Bronchial epithelial cell (primary cell): Measurements from ENCODE around the gene CCDC185. TPM values are rescaled to one million over a fixed set of nuclear protein-coding genes. Genes with fewer than 3 reads are reported as not detected.
A peak's percentile ranks its signal among the peaks of the same experiment; 100 is the strongest.

Experiments
- DNase-seq: peaks from one replicate; pipeline ENCODE4 v3.0.0-alpha.2; 2010; ENCODE audit warnings: low read depth
- FAIRE-seq: peaks from 2 replicates; lab custom pipeline; 2011; peaks lifted over from hg19 to GRCh38; lab: Jason Lieb, UNC
- H3K27me3 ChIP-seq: 2 replicates; pipeline ENCODE4 v1.5.1; 2011; ENCODE audit warnings: low read length; ENCODE audit not compliant: control insufficient read depth, insufficient read depth
- H3K36me3 ChIP-seq: 2 replicates; pipeline ENCODE4 v1.5.1; 2011; ENCODE audit warnings: low read length; ENCODE audit not compliant: control insufficient read depth, insufficient read depth
- H3K4me3 ChIP-seq: 2 replicates; pipeline ENCODE4 v1.5.1; 2011; ENCODE audit warnings: mild to moderate bottlenecking, low read depth, low read length, control low read depth
- total RNA-seq: library from RNA; depleted of rRNA; stranded (reverse); fragments of >200 nt; gene quantifications from 2 replicates; pipeline ENCODE4 v1.2.1, GENCODE V29; 2014
- TF ChIP-seq, protein P1 (sequence below): IDR thresholded peaks from 2 replicates; pipeline ENCODE4 v1.5.1; 2011; ENCODE audit warnings: mild to moderate bottlenecking, moderate library complexity, low read length, control low read depth, inconsistent platforms; ENCODE audit not compliant: insufficient read depth, severe bottlenecking

The CCDC185 gene
- total RNA-seq, 1 donor from 2014 or later, result not detected

DNA sequence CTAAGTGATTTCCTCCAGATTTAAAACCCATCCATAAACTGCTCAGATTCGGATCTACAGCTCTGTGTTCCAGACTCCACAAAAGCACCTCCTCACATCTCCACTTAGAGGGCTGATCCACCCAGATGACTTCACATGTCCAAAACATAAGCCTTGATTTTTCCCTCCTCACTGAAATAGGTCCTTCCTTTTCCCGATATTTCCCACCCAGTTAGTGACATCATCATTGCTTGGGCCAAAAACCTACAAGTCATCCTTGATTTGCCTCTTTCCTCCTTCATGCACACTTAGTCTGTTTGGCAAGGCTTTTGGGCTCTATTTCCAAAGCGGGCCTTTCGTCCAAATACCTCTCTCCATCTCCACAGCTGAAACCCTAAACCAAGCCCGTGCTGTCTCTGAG lies 32.3 kb downstream of the CCDC185 start:
- no peak for DNase-seq
- TF ChIP-seq, protein P1, sequence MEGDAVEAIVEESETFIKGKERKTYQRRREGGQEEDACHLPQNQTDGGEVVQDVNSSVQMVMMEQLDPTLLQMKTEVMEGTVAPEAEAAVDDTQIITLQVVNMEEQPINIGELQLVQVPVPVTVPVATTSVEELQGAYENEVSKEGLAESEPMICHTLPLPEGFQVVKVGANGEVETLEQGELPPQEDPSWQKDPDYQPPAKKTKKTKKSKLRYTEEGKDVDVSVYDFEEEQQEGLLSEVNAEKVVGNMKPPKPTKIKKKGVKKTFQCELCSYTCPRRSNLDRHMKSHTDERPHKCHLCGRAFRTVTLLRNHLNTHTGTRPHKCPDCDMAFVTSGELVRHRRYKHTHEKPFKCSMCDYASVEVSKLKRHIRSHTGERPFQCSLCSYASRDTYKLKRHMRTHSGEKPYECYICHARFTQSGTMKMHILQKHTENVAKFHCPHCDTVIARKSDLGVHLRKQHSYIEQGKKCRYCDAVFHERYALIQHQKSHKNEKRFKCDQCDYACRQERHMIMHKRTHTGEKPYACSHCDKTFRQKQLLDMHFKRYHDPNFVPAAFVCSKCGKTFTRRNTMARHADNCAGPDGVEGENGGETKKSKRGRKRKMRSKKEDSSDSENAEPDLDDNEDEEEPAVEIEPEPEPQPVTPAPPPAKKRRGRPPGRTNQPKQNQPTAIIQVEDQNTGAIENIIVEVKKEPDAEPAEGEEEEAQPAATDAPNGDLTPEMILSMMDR, result no peak
- Histone ChIP-seq H3K36me3 (no peaks in the 10 kb centered on the region), H3K27me3 (no peaks in the 10 kb centered on the region), H3K4me3 (no peak overlapping the region)
- FAIRE-seq, result no peak

DNA sequence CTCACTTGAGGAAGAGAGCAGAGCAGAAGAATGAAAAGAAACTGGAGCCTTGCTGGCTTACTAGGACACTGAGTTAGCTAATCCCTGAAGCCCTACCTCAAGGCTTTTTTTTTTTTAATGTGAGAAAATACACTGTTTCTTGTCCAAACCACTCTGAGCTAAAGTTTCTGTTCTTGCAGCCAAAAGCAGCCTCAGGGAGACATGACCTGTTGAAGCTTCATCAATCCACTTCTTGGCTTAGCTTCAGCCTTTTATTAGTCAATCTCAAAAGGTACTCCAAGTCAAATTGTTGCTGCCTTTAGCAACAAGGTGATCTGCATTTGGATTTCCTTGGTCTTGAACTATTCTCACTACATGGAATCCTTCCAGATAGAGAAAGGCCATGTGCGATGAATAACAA lies 33.7 kb downstream of the CCDC185 start:
- no peaks in the 10 kb centered on the region for H3K36me3 ChIP-seq
- TF ChIP-seq, protein P1, result no peak
- H3K27me3 ChIP-seq, result no peaks in the 10 kb centered on the region
- peak; percentile 8 for DNase-seq
- no peak overlapping the region for H3K4me3 ChIP-seq
- peak; percentile 40 for FAIRE-seq

DNA sequence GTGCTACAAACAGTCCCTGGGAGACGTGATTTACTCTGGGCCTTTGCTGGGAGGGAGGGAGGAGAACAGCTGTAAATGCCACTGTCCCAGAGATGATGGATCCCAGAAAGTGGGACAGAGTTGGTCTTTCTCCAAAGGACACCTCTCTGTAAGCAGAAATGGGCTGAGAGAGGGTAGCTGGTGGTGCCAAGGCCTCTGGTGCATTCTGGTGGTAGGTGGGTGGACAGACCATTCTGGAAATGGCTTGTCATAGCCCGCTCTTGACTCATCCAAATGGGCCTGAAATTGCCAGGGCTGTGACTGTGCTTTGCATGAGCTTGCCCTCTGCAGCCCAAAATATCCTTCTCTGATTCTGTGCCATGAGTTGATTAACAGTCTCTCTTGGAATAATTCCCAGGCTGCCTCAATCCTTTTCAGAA lies 36.1 kb downstream of the CCDC185 start:
- TF ChIP-seq, protein P1, result peak; percentile 29
- FAIRE-seq, result no peak
- Histone ChIP-seq H3K4me3 (no peak overlapping the region), H3K27me3 (no peaks in the 10 kb centered on the region), H3K36me3 (no peaks in the 10 kb centered on the region)
- DNase-seq, result peak; percentile 95

DNA sequence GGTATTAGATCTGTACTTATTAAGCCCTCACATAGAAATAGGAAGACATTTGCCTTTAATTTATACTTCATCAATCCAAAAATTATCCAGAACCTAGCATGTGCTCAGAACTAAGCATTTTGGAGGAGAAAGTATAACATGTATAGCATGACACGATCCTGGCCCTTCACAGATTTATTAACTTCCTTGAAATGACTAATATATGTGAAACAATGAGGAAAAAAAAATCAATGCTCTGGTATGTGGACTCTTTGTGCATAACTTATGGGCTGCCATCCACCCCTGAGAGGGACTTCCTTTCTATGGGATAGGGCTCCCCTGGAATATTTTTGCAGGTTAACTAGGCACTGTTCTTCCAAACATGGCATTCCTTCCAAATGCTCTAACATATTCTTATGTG lies 36.6 kb downstream of the CCDC185 start:
- TF ChIP-seq, protein P1, result no peak
- Histone ChIP-seq H3K36me3 (no peaks in the 10 kb centered on the region), H3K27me3 (no peaks in the 10 kb centered on the region), H3K4me3 (no peak overlapping the region)
- DNase-seq, result peak; percentile 81
- no peak for FAIRE-seq

DNA sequence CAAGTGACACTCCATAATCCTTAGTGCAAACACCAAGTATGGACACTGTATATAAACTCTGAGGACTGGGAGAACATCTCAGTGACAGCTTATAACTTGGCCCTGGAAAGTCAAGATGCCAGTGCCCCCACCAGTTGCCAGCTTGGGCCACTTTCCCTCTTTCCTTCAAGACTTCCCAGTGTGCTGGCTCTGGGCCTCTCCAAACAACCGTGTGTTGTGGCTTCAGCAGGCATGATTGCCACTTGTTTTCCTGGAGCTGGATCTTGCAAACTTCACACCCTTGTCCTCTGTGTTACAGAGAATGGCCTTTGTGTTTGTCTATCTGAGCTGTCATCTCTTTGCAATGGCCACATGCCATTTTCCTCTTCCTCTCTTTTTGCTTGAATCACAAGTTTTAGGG lies 37.0 kb downstream of the CCDC185 start:
- Histone ChIP-seq H3K27me3 (no peaks in the 10 kb centered on the region), H3K4me3 (no peak overlapping the region), H3K36me3 (no peaks in the 10 kb centered on the region)
- FAIRE-seq, result peak; percentile 23
- no peak for DNase-seq
- TF ChIP-seq, protein P1, result no peak

DNA sequence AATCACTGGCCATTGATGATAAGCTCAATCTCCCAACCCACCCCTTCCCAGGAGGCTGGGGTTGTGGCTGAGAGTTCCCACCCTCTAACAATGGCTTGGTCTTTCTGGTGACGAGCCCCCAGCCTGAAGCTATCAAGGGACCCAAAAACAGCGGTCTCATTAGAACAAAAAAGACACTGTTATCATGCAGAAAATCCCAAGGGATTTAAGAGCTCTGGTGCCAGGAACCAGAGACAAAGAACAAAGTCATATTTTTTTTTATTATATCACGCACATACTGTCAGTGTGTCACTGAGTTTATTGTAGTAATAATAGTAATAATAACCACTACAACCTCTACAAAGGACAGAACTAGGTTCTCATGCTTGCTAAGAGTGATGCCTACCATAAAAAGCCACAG lies 43.9 kb downstream of the CCDC185 start:
- FAIRE-seq (no peak), DNase-seq (no peak)

More for the DNA sequence above, 43.9 kb downstream of the CCDC185 start:
- peaks cover 1% of the 10 kb centered on the region for H3K27me3 ChIP-seq
- H3K4me3 ChIP-seq, result no peak overlapping the region
- TF ChIP-seq, protein P1, result no peak
- H3K36me3 ChIP-seq, result no peaks in the 10 kb centered on the region
